Left renal cortex interstitium (tissue), 4 donors: ENCODE data around the gene BANF1. TPM values are rescaled to one million over a fixed set of nuclear protein-coding genes. Genes with fewer than 3 reads are reported as not detected.

Experiments used
- polyA plus RNA-seq, 4 donors: library from polyadenylated mRNA; unstranded; fragments of 120-200 nt; gene quantifications; one replicate each; pipeline ENCODE4 v1.2.1, GENCODE V29; 2013; ENCODE audit not compliant: insufficient read length in 4 of 4

BANF1 gene
- polyA plus RNA-seq, 4 donors: 218 to 315 (median 264) TPM

Other genes starting within 250 kb of the BANF1 start
- gene AP5B1, start 221.5 kb upstream of the BANF1 start, polyA plus RNA-seq: 10 to 100 TPM in 1 of 4 donors, 1 to 10 TPM in 3; 6.0 to 11.8 (median 8.5) TPM
- gene OVOL1, start 215.4 kb upstream of the BANF1 start, polyA plus RNA-seq: 10 to 100 TPM in 3 of 4 donors, 1 to 10 TPM in 1; 9.2 to 16.6 (median 13.4) TPM
- 1 to 10 TPM; 1.4 to 4.9 (median 2.5) TPM for gene SNX32, start 168.5 kb upstream of the BANF1 start, polyA plus RNA-seq
- 100 to 1,000 TPM; 733 to 901 (median 785) TPM for gene CFL1, start 144.3 kb upstream of the BANF1 start, polyA plus RNA-seq
- gene MUS81, start 142.1 kb upstream of the BANF1 start, polyA plus RNA-seq: 10 to 100 TPM; 41.7 to 67.3 (median 55.7) TPM
- 100 to 1,000 TPM in 3 of 4 donors, 10 to 100 TPM in 1; 96.5 to 170 (median 123) TPM for gene EFEMP2, start 129.7 kb upstream of the BANF1 start, polyA plus RNA-seq
- gene CTSW, start 122.7 kb upstream of the BANF1 start, polyA plus RNA-seq: 1 to 10 TPM in 3 of 4 donors, under 1 TPM in 1; 0.77 to 1.6 (median 1.3) TPM
- 100 to 1,000 TPM in 1 of 4 donors, 10 to 100 TPM in 3; 91.1 to 106 (median 96.7) TPM for gene FIBP, start 114.0 kb upstream of the BANF1 start, polyA plus RNA-seq
- 10 to 100 TPM in 2 of 4 donors, 1 to 10 TPM in 2; 7.6 to 19.9 (median 11.7) TPM for gene CCDC85B, start 111.8 kb upstream of the BANF1 start, polyA plus RNA-seq
- under 1 TPM; 0.11 to 0.30 (median 0.18) TPM for gene FOSL1, start 102.1 kb upstream of the BANF1 start, polyA plus RNA-seq
- gene C11orf68, start 83.4 kb upstream of the BANF1 start, polyA plus RNA-seq: 10 to 100 TPM; 31.8 to 49.9 (median 41.7) TPM
- gene DRAP1, start 83.1 kb upstream of the BANF1 start, polyA plus RNA-seq: 100 to 1,000 TPM in 2 of 4 donors, 10 to 100 TPM in 2; 73.3 to 131 (median 95.7) TPM
- under 1 TPM in 1 of 4 donors, not detected in 3; 0.52 TPM for gene TSGA10IP, start 57.0 kb upstream of the BANF1 start, polyA plus RNA-seq
- 10 to 100 TPM; 45.3 to 57.6 (median 52.4) TPM for gene SART1, start 40.8 kb upstream of the BANF1 start, polyA plus RNA-seq
- 10 to 100 TPM; 25.3 to 32.7 (median 28.4) TPM for gene EIF1AD, start 346 bp upstream of the BANF1 start, polyA plus RNA-seq
- not detected for gene CST6, start 9.5 kb downstream of the BANF1 start, polyA plus RNA-seq
- not detected for gene CATSPER1, start 24.0 kb downstream of the BANF1 start, polyA plus RNA-seq
- gene GAL3ST3, start 46.7 kb downstream of the BANF1 start, polyA plus RNA-seq: 1 to 10 TPM; 3.7 to 8.6 (median 5.9) TPM
- gene SF3B2, start 49.9 kb downstream of the BANF1 start, polyA plus RNA-seq: 100 to 1,000 TPM; 221 to 254 (median 237) TPM
- 10 to 100 TPM; 38.5 to 57.0 (median 50.4) TPM for gene PACS1, start 67.8 kb downstream of the BANF1 start, polyA plus RNA-seq